IPS DF 19.7 (cell line): ENCODE data around the gene FZD10.
A peak's percentile ranks its signal among the peaks of the same experiment; 100 is the strongest.

Experiments
- DNase-seq: peaks from one replicate; pipeline ENCODE4 v3.0.0-alpha.2; 2013; ENCODE audit warnings: low read depth, low spot score

The FZD10 gene

GRCh38 chr12:130154276-130155070 lies 7.8 kb upstream of the FZD10 start:
- DNase-seq = no peak

- DNase-seq = no peak
These were observed 6.7 kb upstream of the FZD10 start for GRCh38 chr12:130155416-130156073.

- DNase-seq = no peak
These were observed 5.5 kb upstream of the FZD10 start for GRCh38 chr12:130156652-130157275.

- no peak for DNase-seq
These were observed 4.1 kb upstream of the FZD10 start for GRCh38 chr12:130157998-130158753.

GRCh38 chr12:130158754-130159059 lies 3.6 kb upstream of the FZD10 start:
- DNase-seq = no peak

- DNase-seq = no peak
These were observed 2.0 kb upstream of the FZD10 start for GRCh38 chr12:130160306-130160705.

- DNase-seq = no peak
These were observed 1.5 kb upstream of the FZD10 start for GRCh38 chr12:130160711-130161231.

GRCh38 chr12:130161261-130162243 lies 712 bp upstream of the FZD10 start:
- peak; percentile 35 for DNase-seq

GRCh38 chr12:130162745-130163460 lies 639 bp downstream of the FZD10 start:
- no peak for DNase-seq

- DNase-seq = no peak
These were observed 1.4 kb downstream of the FZD10 start for GRCh38 chr12:130163461-130164215.

GRCh38 chr12:130164216-130164542 lies 1.9 kb downstream of the FZD10 start:
- DNase-seq = no peak

GRCh38 chr12:130164936-130165335 lies 2.7 kb downstream of the FZD10 start:
- no peak for DNase-seq

- DNase-seq = no peak
These were observed 4.0 kb downstream of the FZD10 start for GRCh38 chr12:130166306-130166705.

GRCh38 chr12:130167537-130167936 lies 5.3 kb downstream of the FZD10 start:
- DNase-seq = no peak

GRCh38 chr12:130169256-130169655 lies 7.0 kb downstream of the FZD10 start:
- DNase-seq = no peak

GRCh38 chr12:130169924-130170323 lies 7.7 kb downstream of the FZD10 start:
- DNase-seq = no peak

- DNase-seq = no peak
These were observed 8.3 kb downstream of the FZD10 start for GRCh38 chr12:130170611-130171010.

- no peak for DNase-seq
These were observed 15.5 kb downstream of the FZD10 start for GRCh38 chr12:130177635-130178242.

GRCh38 chr12:130178282-130178681 lies 16.0 kb downstream of the FZD10 start:
- no peak for DNase-seq
